GM12878 (cell line): ENCODE measurements around the gene DCK. TPM values are rescaled to one million over a fixed set of nuclear protein-coding genes. Genes with fewer than 3 reads are reported as not detected.
A peak's percentile ranks its signal among the peaks of the same experiment; 100 is the strongest.

ENCODE experiments used
- ATF2 ChIP-seq: IDR thresholded peaks from 2 replicates; pipeline ENCODE4 v1.6.1; 2012; ENCODE audit warnings: low read length, inconsistent platforms
- CEBPB ChIP-seq, 2 experiments: fragments of 150-350 bp in 1 of 2; IDR thresholded peaks; 2 replicates each; pipeline ENCODE4 v1.6.1; 2012 to 2014; ENCODE audit warnings: low read depth in 2 of 2, low read length in 2 of 2, borderline replicate concordance in 1 of 2, inconsistent platforms in 1 of 2
- EP300 ChIP-seq, 2 experiments: fragments of 150-350 bp in 1 of 2; IDR thresholded peaks; 2 replicates each; pipeline ENCODE4 v1.6.1; 2011 to 2012; ENCODE audit warnings: low read depth in 2 of 2, low read length in 2 of 2, borderline replicate concordance in 1 of 2, improper control_type of control experiment in 1 of 2, inconsistent platforms in 1 of 2; ENCODE audit not compliant: control insufficient read depth in 1 of 2
- FOXM1 ChIP-seq: IDR thresholded peaks from 2 replicates; pipeline ENCODE4 v1.6.1; 2012; ENCODE audit warnings: low read depth, mild to moderate bottlenecking, inconsistent platforms, low read length, moderate library complexity
- GATAD2B ChIP-seq: fragments of 450-650 bp; conservative IDR thresholded peaks from 2 replicates; pipeline ENCODE4 v1.6.1; 2017; ENCODE audit warnings: low read depth, mild to moderate bottlenecking, moderate library complexity
- HDAC2 ChIP-seq: fragments of 200-600 bp; sonication (generic); IDR thresholded peaks from 2 replicates; pipeline ENCODE4 v1.6.1; 2017
- IRF4 ChIP-seq: IDR thresholded peaks from 2 replicates; pipeline ENCODE4 v1.6.1; 2011; ENCODE audit warnings: low read depth, low read length
- MEF2B ChIP-seq: fragments of 450-650 bp; IDR thresholded peaks from 2 replicates; pipeline ENCODE4 v1.6.1; 2018; ENCODE audit warnings: mild to moderate bottlenecking, moderate library complexity; ENCODE audit not compliant: partially characterized antibody, poor library complexity, severe bottlenecking
- MLLT1 ChIP-seq: fragments of 450-650 bp; IDR thresholded peaks from 2 replicates; pipeline ENCODE4 v1.6.1; 2016; ENCODE audit warnings: mild to moderate bottlenecking
- NFIC ChIP-seq: IDR thresholded peaks from 2 replicates; pipeline ENCODE4 v1.6.1; 2012; ENCODE audit warnings: low read depth, mild to moderate bottlenecking, inconsistent platforms, low read length, moderate library complexity
- NR2F1 ChIP-seq: fragments of 450-650 bp; conservative IDR thresholded peaks from 2 replicates; pipeline ENCODE4 v1.6.1; 2017; ENCODE audit warnings: mild to moderate bottlenecking
- SUPT20H ChIP-seq: IDR thresholded peaks from 2 replicates; pipeline ENCODE4 v1.6.1; 2011; ENCODE audit warnings: low read depth, mild to moderate bottlenecking, low read length, moderate library complexity, borderline replicate concordance; ENCODE audit not compliant: control insufficient read depth
- TAF1 ChIP-seq: IDR thresholded peaks from 2 replicates; pipeline ENCODE4 v1.6.1; 2011; ENCODE audit warnings: mild to moderate bottlenecking, low read depth, low read length, borderline replicate concordance
- TCF12 ChIP-seq: IDR thresholded peaks from 2 replicates; pipeline ENCODE4 v1.6.1; 2011; ENCODE audit warnings: low read depth, mild to moderate bottlenecking, low read length
- TCF3 ChIP-seq: IDR thresholded peaks from 2 replicates; pipeline ENCODE4 v1.6.1; 2012; ENCODE audit warnings: low read depth, mild to moderate bottlenecking, low read length, borderline replicate concordance; ENCODE audit not compliant: insufficient read depth
- ZBTB33 ChIP-seq: fragments of 450-650 bp; IDR thresholded peaks from 2 replicates; pipeline ENCODE4 v1.6.1; 2017; ENCODE audit warnings: mild to moderate bottlenecking
- ZNF687 ChIP-seq: fragments of 450-650 bp; IDR thresholded peaks from 2 replicates; pipeline ENCODE4 v1.6.1; 2017; ENCODE audit warnings: mild to moderate bottlenecking, moderate library complexity
- polyA plus RNA-seq, 11 experiments: library from polyadenylated mRNA; depleted of rRNA in 4 of 11; unstranded in 6 of 11; stranded (reverse) in 5 of 11; fragments of >200 nt; fragmentation: Nextera tagmentation in 4 of 11; fragmentation: Illumina TruSeq in 1 of 11; extraction: Ambion mirVana in 4 of 11; extraction: Trizol in 1 of 11; gene quantifications; 1 replicate in 1 of 11; 2 replicates in 10 of 11; pipeline versions ENCODE4 v1.2.1 to v1.2.3, GENCODE V29; 2011 to 2016; ENCODE audit warnings: inconsistent platforms in 2 of 11, missing spikeins in 2 of 11, low read depth in 1 of 11
- total RNA-seq, 4 experiments: library from RNA; depleted of rRNA in 3 of 4; stranded (reverse); fragments of >200 nt in 3 of 4; fragmentation: Illumina TruSeq in 1 of 4; extraction: Trizol in 1 of 4; gene quantifications; 2 replicates each; pipeline versions ENCODE4 v1.2.1 to v1.2.3, GENCODE V29; 2013 to 2021

DCK gene
- total and polyA plus RNA-seq, 10 of the 15 experiments (the other 5 are each of a cell fraction or from before 2014, with no cell fraction given): 20.0 to 69.4 (median 26.2) TPM

GRCh38 chr4:70993181-70994068 is at the start of gene DCK (continued):
- TF ChIP-seq ZNF687: peak; percentile 90
- no peak for TF ChIP-seq HDAC2
- TF ChIP-seq MLLT1: 0 out of 2 replicates have a peak, but pooled peaks have one; percentile 13
- TF ChIP-seq GATAD2B: peak; percentile 83
- peak; percentile 92 for TF ChIP-seq NR2F1
- TF ChIP-seq NFIC: no peak
- TF ChIP-seq TAF1: peak; percentile 84; the same call in 1 of the 2 replicates
- no peak for TF ChIP-seq TCF12
- 0 out of 2 replicates have a peak, but pooled peaks have one; percentile 39 for TF ChIP-seq TCF3
- TF ChIP-seq IRF4: no peak
- no peak for TF ChIP-seq MEF2B
- no peak for TF ChIP-seq ZBTB33
- no peak; the same call in 1 of the 2 replicates for TF ChIP-seq FOXM1
- no peak for TF ChIP-seq CEBPB (IDR thresholded peaks at IDR 0.05; ENCODE audit: borderline replicate concordance in 1 of 2, low read depth in 2 of 2, low read length in 2 of 2)
- TF ChIP-seq SUPT20H: no peak
- TF ChIP-seq ATF2: no peak
- no peak for TF ChIP-seq EP300 (IDR thresholded peaks at IDR 0.05; ENCODE audit: borderline replicate concordance in 1 of 2, control insufficient read depth in 1 of 2, low read depth in 2 of 2, low read length in 2 of 2)
